Ishikawa (cell line): ENCODE results near the gene HFE.

Source experiments
- EGR1 ChIP-seq: IDR thresholded peaks from 2 replicates; pipeline ENCODE4 v1.6.1; 2012
- EP300 ChIP-seq: IDR thresholded peaks from 2 replicates; pipeline ENCODE4 v1.6.1; 2012; ENCODE audit warnings: borderline replicate concordance
- RAD21 ChIP-seq: IDR thresholded peaks from 2 replicates; pipeline ENCODE4 v1.6.1; 2012; ENCODE audit warnings: low read depth
- REST ChIP-seq: IDR thresholded peaks from 2 replicates; pipeline ENCODE4 v1.6.1; 2012; ENCODE audit warnings: low read depth, mild to moderate bottlenecking
- TAF1 ChIP-seq: IDR thresholded peaks from 2 replicates; pipeline ENCODE4 v1.6.1; 2012; ENCODE audit warnings: low read depth, mild to moderate bottlenecking
- TEAD4 ChIP-seq: IDR thresholded peaks from 2 replicates; pipeline ENCODE4 v1.6.1; 2012

GRCh38 chr6:26116267-26116666, 29.0 kb downstream of the HFE start:
- TF ChIP-seq TAF1, result no peak
- TF ChIP-seq TEAD4, result no peak
- no peak for TF ChIP-seq RAD21
- TF ChIP-seq EP300, result no peak
- no peak for TF ChIP-seq EGR1
- no peak for TF ChIP-seq REST
